ENCODE results near the gene GPI. TPM values are rescaled to one million over a fixed set of nuclear protein-coding genes. Genes with fewer than 3 reads are reported as not detected.

The GPI gene
- 181 and 192 TPM in 2 replicates for total RNA-seq
- long read RNA-seq, full-length matches to known transcripts: 176 of 208 reads
- long read RNA-seq, partial matches to known transcripts: 16 of 208 reads
- long read RNA-seq, other reads (novel, unspliced or antisense): 16 of 208 reads

GRCh38 chr19:34364830-34365462, at the start of gene GPI:
Gene GPI, plus strand, starts transcription at chr19:34365196. Its CDS starts 71 bp downstream, at chr19:34365267.
- Mint-ChIP-seq H3K4me1 (ENCODE audit: unreplicated experiment) (peaks cover 22% of the 10 kb centered on the region), H3K27me3 (ENCODE audit: unreplicated experiment) (no peaks in the 10 kb centered on the region), H3K36me3 (ENCODE audit: unreplicated experiment) (peaks cover 14% of the 10 kb centered on the region), H3K4me3 (ENCODE audit: unreplicated experiment) (peak within 1 kb of the TSS; percentile 97), H3K9me3 (ENCODE audit: unreplicated experiment) (no peaks in the 10 kb centered on the region), H3K27ac (ENCODE audit: unreplicated experiment) (peak within 1 kb of the TSS; percentile 47)
- TF ChIP-seq CTCF (IDR thresholded peaks at IDR 0.05): no peak
- DNase-seq (ENCODE audit: extremely low spot score, unreplicated experiment): no peak

GRCh38 chr19:34316247-34316646, 48.7 kb upstream of the GPI start:
- peaks cover 44% of the 10 kb centered on the region for H3K4me1 Mint-ChIP-seq (ENCODE audit: unreplicated experiment)
- no peak overlapping the region for H3K27ac Mint-ChIP-seq (ENCODE audit: unreplicated experiment)
- no peak for TF ChIP-seq CTCF (IDR thresholded peaks at IDR 0.05)
- no peaks in the 10 kb centered on the region for H3K9me3 Mint-ChIP-seq (ENCODE audit: unreplicated experiment)
- H3K27me3 Mint-ChIP-seq (ENCODE audit: unreplicated experiment): no peaks in the 10 kb centered on the region
- H3K36me3 Mint-ChIP-seq (ENCODE audit: unreplicated experiment): peaks cover 9% of the 10 kb centered on the region
- no peak for DNase-seq (ENCODE audit: extremely low spot score, unreplicated experiment)
- no peak overlapping the region for H3K4me3 Mint-ChIP-seq (ENCODE audit: unreplicated experiment)

- no peak for DNase-seq (ENCODE audit: extremely low spot score, unreplicated experiment)
- H3K9me3 Mint-ChIP-seq (ENCODE audit: unreplicated experiment): no peaks in the 10 kb centered on the region
- H3K27me3 Mint-ChIP-seq (ENCODE audit: unreplicated experiment): no peaks in the 10 kb centered on the region
- TF ChIP-seq CTCF (IDR thresholded peaks at IDR 0.05): no peak
- H3K4me1 Mint-ChIP-seq (ENCODE audit: unreplicated experiment): peaks cover 44% of the 10 kb centered on the region
- H3K36me3 Mint-ChIP-seq (ENCODE audit: unreplicated experiment): peaks cover 9% of the 10 kb centered on the region
- no peak overlapping the region for H3K4me3 Mint-ChIP-seq (ENCODE audit: unreplicated experiment)
- H3K27ac Mint-ChIP-seq (ENCODE audit: unreplicated experiment): no peak overlapping the region
Observed at GRCh38 chr19:34316741-34317301, 48.2 kb upstream of the GPI start.

- no peak for TF ChIP-seq CTCF (IDR thresholded peaks at IDR 0.05)
- H3K4me1 Mint-ChIP-seq (ENCODE audit: unreplicated experiment): peaks cover 44% of the 10 kb centered on the region
- no peak overlapping the region for H3K4me3 Mint-ChIP-seq (ENCODE audit: unreplicated experiment)
- DNase-seq (ENCODE audit: extremely low spot score, unreplicated experiment): no peak
- no peaks in the 10 kb centered on the region for H3K27me3 Mint-ChIP-seq (ENCODE audit: unreplicated experiment)
- no peak overlapping the region for H3K27ac Mint-ChIP-seq (ENCODE audit: unreplicated experiment)
- no peaks in the 10 kb centered on the region for H3K9me3 Mint-ChIP-seq (ENCODE audit: unreplicated experiment)
- H3K36me3 Mint-ChIP-seq (ENCODE audit: unreplicated experiment): peaks cover 9% of the 10 kb centered on the region
Observed at GRCh38 chr19:34317311-34317927, 47.6 kb upstream of the GPI start.

- no peak overlapping the region for H3K4me3 Mint-ChIP-seq (ENCODE audit: unreplicated experiment)
- no peak overlapping the region for H3K27ac Mint-ChIP-seq (ENCODE audit: unreplicated experiment)
- peaks cover 38% of the 10 kb centered on the region for H3K4me1 Mint-ChIP-seq (ENCODE audit: unreplicated experiment)
- H3K27me3 Mint-ChIP-seq (ENCODE audit: unreplicated experiment): no peaks in the 10 kb centered on the region
- no peaks in the 10 kb centered on the region for H3K9me3 Mint-ChIP-seq (ENCODE audit: unreplicated experiment)
- H3K36me3 Mint-ChIP-seq (ENCODE audit: unreplicated experiment): peaks cover 15% of the 10 kb centered on the region
- TF ChIP-seq CTCF (IDR thresholded peaks at IDR 0.05): no peak
- no peak for DNase-seq (ENCODE audit: extremely low spot score, unreplicated experiment)
Observed at GRCh38 chr19:34319230-34319585, 45.8 kb upstream of the GPI start.
